ENCODE measurements around the gene ULK3. TPM values are rescaled to one million over a fixed set of nuclear protein-coding genes. Genes with fewer than 3 reads are reported as not detected.
A peak's percentile ranks its signal among the peaks of the same experiment; 100 is the strongest.

The ULK3 gene
- total and polyA plus RNA-seq, 10 of the 15 experiments (the other 5 are each of a cell fraction or from before 2014, with no cell fraction given), result 0.64 to 38.8 (median 27.1) TPM

GRCh38 chr15:74826364-74826819 is 16.6 kb downstream of the ULK3 start, which contains the start of gene CPLX3:
Gene CPLX3 (plus strand): TSS chr15:74826627. CDS start chr15:74826704, 77 bp downstream.
- CTCF ChIA-PET, result interaction anchor here (0.8 to 6.3 kb wide), 3 partner anchors 10 to 56 kb away, joined by 3 to 53 read pairs (median 3); no protein-coding TSS in a partner anchor
- no peak within 1 kb of the TSS for H3K4me3 ChIP-seq
- SMC1A ChIA-PET (ENCODE audit: uncharacterized antibody, unreplicated experiment), result interaction anchor here (0.7 kb wide), 1 partner anchor 55 kb away, joined by 3 read pairs; no protein-coding TSS in a partner anchor
- H3K4me1 ChIP-seq (ENCODE audit: control insufficient read depth, insufficient read depth, low read length), result peaks cover 5% of the 10 kb centered on the region
- peaks cover 0 to 16% of the 10 kb centered on the region in 2 experiments; a peak in 3 of 4 replicates for H3K27me3 ChIP-seq (replicated peaks in 1 of 2; ENCODE audit: control insufficient read depth in 2 of 2, insufficient read depth in 2 of 2, low read length in 1 of 2)
- no peak for FAIRE-seq
- WGBS (ENCODE audit: insufficient coverage, insufficient replicate concordance, low lambda C conversion rate, missing lambda C conversion rate), result 24% methylated on average over 32 of the region's 44 CpGs
- ATAC-seq, result peak; percentile 60
- no peaks in the 10 kb centered on the region for H3K79me2 ChIP-seq (ENCODE audit: control insufficient read depth, insufficient read depth, low read length)
- no TSS peak for BruUV-seq (replicated peaks)
- POLR2A ChIA-PET, result no interaction called here
- no peaks in the 10 kb centered on the region for H4K20me1 ChIP-seq (ENCODE audit: control insufficient read depth, insufficient read depth)
- intact Hi-C loops (cut with micrococcal nuclease; ENCODE audit: unreplicated experiment) (no loop called here), in situ Hi-C loops (cut with MboI) (no loop called here)
- RAD21 ChIA-PET (ENCODE audit: unreplicated experiment), result interaction anchor here (1.4 kb wide), 1 partner anchor 10 kb away, joined by 4 read pairs; no protein-coding TSS in a partner anchor
- no peak within 1 kb of the TSS for H3K9ac ChIP-seq (ENCODE audit: control insufficient read depth, insufficient read depth, low read length)
- H3K9me3 ChIP-seq (replicated peaks; ENCODE audit: control insufficient read depth, insufficient read depth, low read length), result no peaks in the 10 kb centered on the region
- TF ChIP-seq BHLHE40 (IDR thresholded peaks at IDR 0.05; ENCODE audit: borderline replicate concordance in 1 of 2, low read depth in 2 of 2, low read length in 1 of 2) (0 out of 4 replicates have a peak, but pooled peaks of 1 of the 2 experiments have one; percentile 11), ZNF217 (IDR thresholded peaks at IDR 0.05) (no peak), REST (IDR thresholded peaks at IDR 0.05; ENCODE audit: low read depth, low read length) (peak; percentile 83), ZBTB4 (CRISPR knock-in tag; IDR thresholded peaks at IDR 0.05) (no peak), EGR1 (IDR thresholded peaks at IDR 0.05; ENCODE audit: borderline replicate concordance in 1 of 2, low read depth in 2 of 2, low read length in 2 of 2) (peak in 1 of 2 experiments; percentile 47; a peak in 1 of 3 replicates), IRF5 (IDR thresholded peaks at IDR 0.05; ENCODE audit: borderline replicate concordance) (no peak), RB1 (IDR thresholded peaks at IDR 0.05; ENCODE audit: borderline replicate concordance) (no peak)
- no peak within 1 kb of the TSS for H3K27ac ChIP-seq (ENCODE audit: control insufficient read depth, insufficient read depth)
- no peak within 1 kb of the TSS for H2AFZ ChIP-seq (ENCODE audit: control insufficient read depth, low read depth, low read length)
- no peaks in the 10 kb centered on the region for H3K36me3 ChIP-seq (ENCODE audit: control insufficient read depth in 2 of 2, insufficient read depth in 2 of 2, low read length in 1 of 2)
- H3K4me2 ChIP-seq (ENCODE audit: control insufficient read depth, insufficient read depth), result no peak within 1 kb of the TSS
- no peak for DNase-seq (ENCODE audit: low read depth, low spot score)

Data from GM12878 (cell line).